GM18873 (cell line): Measurements from ENCODE around the gene RNF146.
"Not testable (repeated sequence)": the region's sequence is repeated elsewhere in the genome, so short reads cannot be mapped to it uniquely, and the experiment has no call there.

Source experiments
- ATAC-seq: cut with Tn5 transposase; IDR thresholded peaks from one replicate; pipeline ENCODE4 v1.9.1; 2021; ENCODE audit warnings: mild to moderate bottlenecking, moderate library complexity, moderate number of reproducible peaks; ENCODE audit not compliant: unreplicated experiment, low FRiP score

The RNF146 gene

DNA sequence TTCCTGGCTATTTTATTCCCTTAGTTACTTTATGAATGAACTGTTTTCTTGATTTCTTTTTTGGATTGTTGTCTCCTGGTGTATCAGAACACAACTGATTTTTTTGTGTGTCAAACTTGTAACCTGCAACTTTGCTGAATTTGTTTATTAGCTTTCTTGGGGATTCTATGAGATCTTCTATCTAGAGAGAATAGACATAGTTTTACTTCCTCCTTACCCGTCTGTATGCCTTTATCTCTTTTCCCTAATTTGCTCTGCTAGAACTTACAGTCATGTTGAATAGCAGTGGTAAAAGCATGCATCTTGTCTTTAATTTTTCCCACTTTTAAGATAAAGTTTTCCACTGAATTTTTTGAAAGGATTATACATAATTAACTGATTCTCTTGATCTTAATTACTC, 13.2 kb downstream of the RNF146 start:
- ATAC-seq: no peak

DNA sequence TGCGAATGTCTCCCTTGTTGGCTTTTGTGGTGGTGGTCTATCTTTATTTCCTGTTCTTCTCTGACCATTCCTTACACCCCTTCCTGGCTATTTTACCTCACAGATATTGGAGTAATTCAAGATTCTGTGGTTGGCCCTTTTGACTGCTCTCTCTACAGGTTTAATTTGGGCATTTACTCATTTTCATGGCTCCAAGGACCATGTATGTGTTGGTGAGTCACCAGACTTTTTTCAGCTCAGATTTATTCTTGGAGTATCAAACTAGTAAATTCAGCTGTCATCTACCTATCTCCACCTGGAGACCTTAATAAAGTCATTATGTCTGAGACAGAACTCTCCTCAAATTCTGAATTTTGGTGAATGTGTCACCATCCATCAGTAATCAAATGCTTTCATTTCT, 15.5 kb downstream of the RNF146 start:
- ATAC-seq: no peak

DNA sequence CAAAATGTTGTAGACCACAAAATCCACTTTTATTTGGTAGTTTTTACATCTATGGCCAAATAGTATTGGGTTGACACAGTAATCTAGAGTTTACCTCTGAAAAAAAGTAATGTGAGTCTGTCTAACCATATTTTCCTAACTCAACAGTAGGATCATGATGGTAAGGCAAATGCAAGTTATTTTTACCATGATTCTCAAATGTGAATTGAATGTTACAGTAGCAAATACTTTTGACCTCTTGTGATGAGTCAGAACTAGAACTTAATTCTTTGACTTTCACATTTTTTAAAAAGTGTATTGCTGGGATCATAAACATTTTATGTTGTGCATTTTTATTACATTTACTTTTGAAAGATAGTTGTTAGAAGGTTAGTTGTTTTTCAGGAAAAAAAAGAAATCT, 22.0 kb downstream of the RNF146 start:
- ATAC-seq: no peak

DNA sequence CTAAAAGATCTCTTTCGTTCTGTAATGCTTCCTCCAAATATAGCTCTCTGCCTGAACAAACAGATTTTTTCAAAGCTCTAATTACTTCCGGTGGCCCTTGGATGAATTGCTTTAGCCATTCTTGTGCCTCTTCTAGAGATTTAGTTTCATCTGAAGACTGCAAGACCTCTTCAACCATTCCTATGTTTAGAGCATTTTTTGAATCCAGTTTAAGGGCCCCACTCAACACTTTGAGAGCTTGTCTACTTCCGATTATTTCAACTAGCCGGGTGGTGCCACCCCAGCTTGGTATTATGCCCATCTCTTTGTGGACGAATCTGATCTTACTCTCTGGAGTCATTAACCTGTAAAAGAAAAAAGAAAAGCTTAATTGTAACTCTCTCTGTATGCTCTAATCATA, 23.3 kb downstream of the RNF146 start:
- no peak for ATAC-seq

DNA sequence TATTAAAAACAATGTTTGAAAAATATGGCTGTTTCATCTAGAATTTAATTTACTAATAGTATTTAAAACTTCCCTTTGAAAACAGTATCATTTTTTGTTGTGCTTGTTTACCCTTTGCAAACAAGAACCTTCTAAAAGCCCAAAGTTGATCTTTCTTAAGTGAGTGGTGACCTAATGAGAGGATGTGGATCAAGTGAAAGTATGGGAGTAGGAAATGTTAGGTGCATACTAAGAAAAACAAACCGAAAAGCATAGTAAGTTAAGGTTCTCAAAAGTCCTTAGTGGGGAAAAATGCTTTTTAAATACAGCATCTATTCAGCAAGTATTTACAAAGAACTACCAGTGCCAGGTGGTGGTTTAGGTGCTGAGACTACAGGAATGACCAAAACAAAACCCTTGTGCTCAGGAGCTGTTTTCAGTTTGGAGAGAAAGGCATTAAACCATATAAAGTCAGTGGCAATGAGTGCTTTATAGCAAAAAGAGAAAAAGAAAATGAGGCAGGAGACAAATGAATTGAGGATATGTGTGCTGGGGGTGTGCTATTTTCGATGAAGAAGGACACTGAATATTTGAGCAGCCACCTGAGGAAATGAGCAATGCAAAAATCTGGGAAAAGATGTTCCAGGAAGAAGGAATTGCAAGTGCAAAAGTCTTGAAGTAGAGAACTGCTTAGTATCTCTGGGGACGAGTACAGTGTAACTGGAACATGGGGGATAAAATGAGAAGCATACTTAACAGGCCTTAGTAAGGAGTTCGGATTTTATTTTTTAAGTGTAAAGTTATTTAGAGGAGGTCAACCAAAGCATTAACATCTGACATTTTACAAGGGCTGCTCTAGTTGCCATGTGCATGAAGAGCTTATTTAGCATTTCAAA, 24.0 kb downstream of the RNF146 start:
- ATAC-seq: no peak

DNA sequence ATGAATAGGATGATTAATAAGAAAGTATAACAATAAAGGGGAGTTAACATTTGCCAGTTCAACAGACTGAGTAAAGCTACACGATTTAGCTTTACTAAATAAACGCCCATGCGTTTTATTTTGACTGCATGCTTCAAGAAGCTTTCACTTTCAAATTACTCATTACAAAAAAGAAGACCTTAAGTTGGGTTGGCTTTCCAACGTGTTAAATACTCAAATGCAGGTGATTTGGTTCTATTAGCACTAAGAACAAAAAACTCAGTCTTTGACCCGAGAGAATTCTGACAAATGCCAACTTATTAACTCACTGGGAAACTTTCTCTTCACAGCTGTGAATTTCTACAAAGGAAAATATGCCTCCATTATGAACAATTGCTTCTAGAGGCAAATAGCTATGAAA, 24.8 kb downstream of the RNF146 start:
- ATAC-seq: peak; percentile 86

DNA sequence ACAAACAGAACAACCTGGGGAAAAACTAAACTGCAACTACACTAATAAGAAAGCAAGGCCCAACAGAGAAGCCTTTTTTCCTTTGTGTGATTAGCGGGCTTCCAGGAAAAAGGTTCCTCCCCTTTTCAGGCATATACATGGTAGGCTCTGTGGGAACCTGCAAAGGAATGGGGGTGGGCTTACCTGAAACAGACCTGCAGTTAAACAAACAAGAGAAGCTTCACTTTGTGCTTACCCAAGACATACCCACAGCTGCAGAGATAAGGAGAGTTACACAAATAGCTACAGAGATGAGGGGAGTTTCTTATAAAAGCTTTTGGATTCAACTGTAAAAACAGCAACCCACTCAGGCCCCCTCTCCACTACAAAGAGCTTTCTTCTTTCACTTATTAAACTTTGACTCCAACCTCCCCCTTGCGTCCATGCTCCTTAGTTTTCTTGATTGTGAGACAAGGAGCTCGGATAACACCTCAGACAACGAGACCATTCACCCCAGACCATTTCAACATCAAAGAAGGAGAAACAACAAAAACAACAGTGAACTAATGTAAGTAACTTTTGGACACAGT, 30.9 kb downstream of the RNF146 start:
- no peak for ATAC-seq

DNA sequence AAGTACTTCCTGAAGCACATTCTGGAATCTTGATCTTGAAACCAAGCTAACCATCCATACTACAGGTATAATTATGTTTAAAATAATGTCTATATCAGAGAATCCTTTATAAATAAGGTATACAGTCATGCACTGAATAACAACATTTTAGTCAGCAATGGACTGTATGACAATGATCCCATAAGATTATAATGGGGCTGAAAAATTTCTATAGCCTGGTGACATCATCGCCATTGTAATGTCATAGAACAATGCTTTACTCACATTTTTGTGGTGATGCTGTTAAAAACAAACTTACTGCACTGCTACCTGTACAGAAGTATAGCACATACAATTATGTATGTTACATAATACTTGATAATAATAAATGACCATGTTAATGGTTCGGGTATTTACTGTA, 31.8 kb downstream of the RNF146 start:
- ATAC-seq: no peak

DNA sequence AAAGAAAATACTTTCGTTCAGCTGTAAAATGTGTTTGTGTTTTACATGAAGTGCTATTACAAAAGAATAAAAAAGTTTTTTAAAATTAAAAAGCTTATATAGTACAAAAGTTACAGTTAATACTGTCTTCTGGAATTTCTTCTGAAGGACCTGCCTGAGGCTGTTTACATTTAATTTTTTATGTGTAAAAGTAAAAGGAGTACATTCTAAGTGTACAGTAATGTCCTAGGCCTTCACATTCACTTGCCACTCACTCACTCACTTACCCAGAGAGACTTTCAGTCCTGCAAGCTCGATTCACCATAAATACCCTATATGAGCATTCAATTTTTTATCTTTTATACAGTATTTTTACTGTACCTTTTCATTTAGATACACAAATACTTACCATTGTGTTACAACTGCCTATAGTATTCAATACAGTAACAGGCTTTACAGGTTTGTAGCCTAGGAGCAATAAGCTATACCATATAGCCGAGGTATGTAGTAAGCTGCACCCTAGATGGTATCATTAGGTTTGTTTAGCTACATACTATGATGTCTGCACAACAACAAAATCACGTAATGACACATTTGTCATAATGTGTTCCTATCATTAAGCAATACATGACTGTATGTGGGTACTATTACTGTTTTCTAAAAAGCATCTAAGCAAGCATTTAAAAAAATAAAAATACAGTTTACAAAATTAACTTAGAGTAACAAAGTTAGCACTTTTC, 33.0 kb downstream of the RNF146 start:
- ATAC-seq: no peak

DNA sequence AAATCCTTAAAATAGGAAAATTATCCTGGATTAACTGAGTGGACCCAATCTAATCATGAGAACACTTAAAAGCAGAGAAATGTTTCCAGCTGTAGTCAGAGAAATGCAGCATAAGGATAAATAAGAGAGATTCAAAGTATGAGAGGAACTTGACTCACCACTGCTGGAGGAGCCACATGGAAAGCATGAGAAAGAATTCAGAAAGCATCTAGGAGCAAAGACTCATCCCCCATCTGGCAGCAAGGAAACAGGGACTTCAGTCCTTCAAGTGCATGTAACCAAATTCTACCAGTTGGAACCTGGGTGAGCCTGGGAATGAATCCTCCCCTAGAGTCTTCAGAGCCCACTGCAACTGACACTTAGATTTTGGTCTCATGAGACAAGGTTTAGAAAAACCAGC, 33.7 kb downstream of the RNF146 start:
- no peak for ATAC-seq

DNA sequence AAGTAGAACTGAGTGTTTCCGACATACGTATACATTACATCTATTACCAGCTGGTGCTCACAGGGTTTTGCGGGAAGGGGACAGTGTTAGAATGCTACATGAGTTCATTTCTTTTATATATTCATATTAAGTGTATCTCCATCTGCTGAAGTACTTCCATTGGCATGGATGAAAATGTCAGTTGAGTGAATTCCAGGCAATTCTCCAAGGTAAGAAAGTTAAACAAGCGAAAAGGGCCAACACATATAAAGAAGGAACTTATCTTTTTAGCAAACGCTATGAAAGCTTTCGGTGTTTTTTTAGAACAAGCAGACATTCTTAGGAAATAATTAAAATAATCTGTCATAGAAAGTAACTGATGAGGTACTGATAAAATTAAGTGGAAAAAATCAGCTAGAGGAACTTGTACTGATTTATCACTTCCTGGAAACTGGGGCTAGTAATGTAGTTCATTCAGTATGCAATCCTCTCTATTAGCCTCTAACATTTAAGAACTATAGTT, 34.6 kb downstream of the RNF146 start:
- ATAC-seq: no peak

DNA sequence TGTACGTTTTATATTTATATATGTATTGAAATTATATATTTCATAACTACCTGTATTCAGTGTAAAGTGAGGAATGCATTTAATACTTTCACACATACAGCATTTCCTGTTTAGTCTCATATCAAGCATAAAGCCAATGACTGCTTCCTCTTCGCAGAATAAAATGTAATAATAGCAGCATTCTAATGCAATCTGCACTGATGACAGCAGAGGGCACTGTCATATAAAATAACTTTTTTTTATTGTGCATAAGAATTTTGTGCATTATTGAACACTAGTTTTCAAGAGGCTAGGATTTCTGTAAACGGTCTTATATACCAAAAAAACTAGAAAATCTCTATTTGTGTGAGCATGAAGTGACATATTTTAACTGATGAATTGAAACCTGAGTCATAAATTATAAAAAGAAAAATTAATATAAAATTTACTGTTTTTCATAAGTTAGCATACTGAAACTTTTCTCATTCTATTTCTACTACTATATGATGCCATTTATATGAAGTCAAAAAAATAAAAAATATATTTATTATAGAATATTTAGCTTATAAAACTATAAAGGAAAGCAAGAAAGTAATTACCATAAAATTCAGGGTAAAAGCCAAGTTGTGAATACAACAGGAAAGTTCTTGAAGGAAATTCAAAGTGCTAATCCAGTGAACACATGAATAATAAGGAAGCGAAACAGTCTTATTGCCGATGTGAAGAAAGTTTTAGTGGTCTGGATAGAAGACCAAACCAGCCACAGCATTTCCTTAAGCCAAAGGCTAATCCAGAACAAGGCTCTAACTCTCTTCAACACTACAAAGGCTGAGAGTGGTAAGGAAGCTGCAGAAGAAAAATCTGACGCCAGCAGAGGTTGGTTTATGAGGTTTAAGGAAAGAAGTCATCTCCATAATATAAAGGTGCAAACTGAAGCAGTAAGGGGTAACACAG, 36.3 kb downstream of the RNF146 start:
- ATAC-seq: no peak

DNA sequence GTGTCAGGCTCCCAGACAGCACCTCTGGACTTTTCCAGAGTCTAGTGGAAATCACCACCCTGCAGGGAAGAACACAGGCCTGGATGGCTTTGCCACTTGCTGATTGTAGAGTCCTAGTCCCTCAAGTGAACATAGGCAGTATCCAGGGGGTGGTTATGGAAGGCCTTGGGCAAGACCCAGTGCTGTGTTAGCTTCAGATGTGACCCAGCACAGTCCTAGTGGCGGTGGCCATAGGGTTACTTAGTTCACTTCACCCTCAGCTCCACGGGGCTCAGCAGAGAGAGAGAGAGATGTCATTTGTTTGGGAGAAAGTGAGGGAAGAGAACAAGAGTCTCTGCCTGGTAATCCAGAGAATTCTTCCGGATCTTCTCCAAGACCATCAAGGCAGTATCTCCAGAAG, 37.3 kb downstream of the RNF146 start:
- ATAC-seq: no peak

DNA sequence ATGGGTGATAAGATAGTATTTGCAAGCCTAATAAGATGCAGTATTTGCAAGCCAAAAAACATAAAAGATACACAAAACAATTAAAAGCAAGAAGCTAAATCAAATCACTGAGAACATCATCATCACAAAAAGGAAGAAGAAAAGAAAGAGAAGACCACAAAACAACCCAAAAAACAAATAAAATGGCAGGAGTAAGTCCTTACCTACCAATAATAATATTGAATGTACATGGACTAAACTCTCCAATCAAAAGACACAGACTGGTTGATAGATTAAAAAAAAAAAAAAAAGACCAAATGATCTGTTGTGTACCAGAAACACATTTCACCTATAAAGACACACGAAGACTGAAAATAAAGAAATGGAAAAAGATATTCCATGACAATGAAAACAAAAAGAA, 39.1 kb downstream of the RNF146 start:
- ATAC-seq: no peak

DNA sequence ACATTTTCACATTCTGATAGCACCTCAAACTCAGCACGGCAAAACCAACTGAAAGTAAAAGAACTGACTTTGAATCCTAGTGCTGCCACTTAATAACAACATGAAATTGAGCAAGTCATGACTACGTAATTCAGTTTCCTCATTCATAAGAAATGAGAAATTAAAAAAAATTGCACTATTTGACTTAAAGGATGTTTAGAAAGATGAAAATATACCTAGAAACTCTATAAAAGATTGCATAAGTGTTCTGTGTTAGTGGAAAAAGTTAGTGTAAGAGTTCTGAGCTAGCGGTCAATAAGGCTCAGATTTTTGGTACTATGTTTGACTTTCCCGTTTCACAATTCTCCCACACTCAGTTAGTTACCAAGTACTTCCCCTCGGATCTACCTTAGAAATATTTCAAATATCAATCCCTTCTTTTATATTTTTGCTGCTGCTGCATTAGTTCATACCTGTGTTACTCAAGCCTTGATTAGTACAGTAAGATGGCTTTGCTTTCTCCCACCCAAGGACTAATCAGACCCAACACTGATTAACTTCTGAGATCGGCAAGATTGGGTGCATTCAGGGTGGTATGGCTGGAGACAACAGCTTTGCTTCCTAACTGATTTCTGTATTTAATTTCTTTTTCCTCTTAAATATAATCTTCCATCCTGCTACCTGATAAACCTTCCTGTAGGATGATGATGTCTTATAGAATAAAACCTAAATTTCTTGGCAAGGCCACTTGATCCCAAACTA, 50.9 kb downstream of the RNF146 start:
- no peak for ATAC-seq

DNA sequence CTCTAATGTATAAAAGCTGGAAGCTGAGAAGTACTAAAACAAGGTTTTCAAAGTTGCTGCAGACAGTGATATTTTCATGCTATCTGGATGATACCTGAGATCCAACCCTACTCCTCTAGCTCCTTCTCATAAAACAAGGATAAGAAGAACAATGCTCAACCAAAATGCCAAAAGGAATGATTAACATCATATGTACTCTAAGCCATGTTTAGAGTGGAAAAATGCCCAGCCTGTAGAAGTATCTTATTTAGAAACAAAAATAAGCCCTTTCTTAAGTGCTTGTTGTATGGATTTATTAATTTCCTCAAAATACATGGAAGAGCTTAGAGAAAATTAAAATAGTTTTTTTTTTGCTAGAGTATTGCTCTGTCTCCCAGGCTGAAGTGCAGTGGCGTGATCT, 53.0 kb downstream of the RNF146 start:
- no peak for ATAC-seq

DNA sequence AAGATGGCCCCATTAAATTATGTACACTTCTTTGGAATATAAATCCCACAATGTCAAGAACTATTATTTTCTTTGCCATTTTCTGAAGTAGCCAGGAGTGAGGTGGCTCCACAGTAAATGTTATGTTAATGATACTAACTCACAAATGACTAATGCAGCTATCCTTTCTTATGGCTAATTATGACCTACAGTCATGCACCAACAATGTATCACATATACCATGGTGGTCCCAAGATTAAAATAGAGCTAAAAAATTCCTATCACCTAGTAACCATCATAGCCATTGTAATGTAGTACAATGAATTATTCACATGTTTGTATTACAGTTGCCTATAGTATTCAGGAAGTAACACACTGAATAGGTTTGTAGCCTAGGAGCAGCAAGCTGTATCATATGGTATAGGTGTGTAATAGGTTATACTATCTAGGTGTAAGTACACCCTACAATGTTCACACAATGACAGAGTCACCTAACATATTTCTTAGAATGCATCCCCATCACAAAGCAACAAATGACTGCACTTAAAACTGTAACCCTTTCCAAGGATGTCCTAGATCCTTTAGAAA, 61.5 kb downstream of the RNF146 start:
- no peak for ATAC-seq

DNA sequence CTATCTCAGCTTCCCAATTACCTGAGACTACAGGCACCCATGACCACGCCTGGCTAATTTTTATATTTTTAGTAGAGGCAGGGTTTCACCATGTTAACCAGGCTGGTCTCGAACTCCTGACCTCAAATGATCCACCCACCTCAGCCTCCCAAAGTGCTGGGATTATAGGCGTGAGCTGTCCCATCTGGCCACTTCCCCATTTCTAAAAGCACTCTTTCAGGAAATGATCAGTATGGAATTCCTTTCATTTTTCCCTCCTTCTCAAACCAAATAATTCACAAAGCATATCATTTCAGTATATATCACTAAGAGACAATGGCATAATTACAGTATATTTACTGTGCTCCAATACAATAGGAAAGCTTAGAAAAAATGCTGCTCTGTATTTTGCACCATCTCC, 64.6 kb downstream of the RNF146 start:
- ATAC-seq: not testable (repeated sequence)

DNA sequence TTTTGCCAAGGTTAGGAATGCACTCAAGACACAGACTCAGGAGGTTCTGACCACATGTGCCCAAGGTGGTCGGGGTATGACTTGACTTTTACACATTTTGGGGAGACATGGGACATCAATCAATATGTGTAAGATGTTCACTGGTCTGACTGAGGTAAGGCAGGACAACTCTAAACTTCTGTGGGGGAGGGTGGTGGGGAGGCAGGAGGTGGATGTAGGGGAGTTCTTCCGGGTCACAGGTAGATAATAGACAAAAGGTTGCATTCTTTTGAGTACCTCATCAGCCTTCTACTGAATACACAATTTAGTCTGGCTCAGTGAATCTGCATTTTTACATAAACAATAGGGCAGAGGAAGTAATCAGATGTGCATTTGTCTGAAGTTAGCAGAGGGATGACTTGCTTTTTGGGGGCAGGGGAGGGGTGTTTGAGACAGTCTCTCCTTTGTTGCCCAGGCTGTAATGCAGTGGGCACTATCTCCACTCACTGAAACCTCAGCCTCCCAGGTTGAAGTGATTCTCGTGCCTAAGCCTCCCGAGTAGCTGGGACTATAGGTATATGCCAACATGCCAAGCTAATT, 65.8 kb downstream of the RNF146 start:
- ATAC-seq: no peak
